Measurements from ENCODE around the gene B3GAT1.

B3GAT1 gene

DNA sequence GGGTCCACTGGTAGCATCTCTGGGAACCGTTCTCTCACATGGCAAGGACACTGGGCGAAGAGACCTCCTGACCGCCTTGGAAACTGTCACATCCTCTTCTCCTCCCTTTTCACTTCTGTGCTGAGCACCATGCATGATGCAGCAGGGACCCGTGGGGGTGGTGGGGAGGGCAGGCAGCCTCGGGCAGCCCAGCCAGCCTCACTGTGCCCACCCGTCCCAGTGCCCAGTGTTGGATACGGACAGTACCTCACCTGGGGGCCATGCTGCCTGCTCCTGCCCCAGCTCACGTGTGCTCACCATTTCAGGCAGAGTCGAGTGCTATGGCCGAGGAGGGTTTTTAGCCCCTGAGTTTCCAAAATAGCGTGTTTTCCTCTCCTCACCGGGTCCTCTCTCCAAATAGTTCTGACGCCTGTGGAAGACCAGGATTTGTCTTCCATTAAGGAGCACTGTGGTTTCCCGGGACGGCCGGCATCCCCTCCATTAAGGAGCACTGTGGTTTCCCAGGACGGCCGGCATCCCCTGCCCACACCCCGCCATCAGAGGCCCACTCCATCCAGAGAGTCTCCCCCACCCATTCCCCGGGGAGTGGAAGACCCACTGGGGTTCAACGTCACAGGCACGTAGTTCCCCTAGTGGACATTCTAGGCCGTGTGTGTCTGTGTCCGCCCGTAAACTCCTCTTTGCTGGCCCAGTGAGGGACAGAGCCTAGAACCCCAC, 22.4 kb downstream of the B3GAT1 start:
- no peak for DNase-seq

DNA sequence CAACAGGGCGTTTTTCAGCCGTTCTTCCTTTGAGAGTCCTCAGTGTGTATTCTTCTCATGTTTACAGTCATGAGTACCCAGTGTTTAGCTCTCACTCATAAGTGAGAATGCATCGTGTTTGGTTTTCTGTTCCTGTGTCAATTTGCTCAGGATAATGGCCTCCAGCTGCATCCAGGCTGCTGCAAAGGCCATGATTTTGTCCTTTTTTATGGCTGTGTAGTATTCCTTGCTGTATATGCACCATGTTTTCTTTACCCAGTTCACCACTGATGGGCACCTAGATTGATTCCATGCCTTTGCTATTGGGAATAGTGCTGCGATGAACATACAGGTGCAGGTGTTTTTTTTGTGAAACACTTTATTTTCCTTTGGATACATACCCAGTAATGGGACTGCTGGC, 23.5 kb downstream of the B3GAT1 start:
- DNase-seq = no peak

DNA sequence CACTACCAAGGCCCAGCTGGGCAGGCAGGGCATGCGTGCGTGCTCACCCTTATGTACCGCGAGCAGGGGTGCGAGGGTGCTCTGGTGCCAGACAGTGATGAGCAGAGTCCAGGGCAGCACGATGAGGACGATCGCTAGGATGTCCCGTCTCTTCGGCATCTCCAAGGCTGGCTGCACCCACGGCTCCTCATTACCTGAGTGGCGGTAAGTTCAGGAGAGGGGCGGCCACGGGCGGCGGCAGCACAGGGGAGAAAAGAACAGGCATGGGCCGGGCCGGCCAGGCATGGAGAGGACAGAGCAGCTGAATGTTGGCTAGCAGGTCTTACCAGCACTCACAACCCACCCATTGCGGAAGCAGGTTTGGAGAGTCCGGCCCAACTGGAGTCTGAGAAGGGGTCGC, 24.5 kb downstream of the B3GAT1 start:
- DNase-seq = no peak

DNA sequence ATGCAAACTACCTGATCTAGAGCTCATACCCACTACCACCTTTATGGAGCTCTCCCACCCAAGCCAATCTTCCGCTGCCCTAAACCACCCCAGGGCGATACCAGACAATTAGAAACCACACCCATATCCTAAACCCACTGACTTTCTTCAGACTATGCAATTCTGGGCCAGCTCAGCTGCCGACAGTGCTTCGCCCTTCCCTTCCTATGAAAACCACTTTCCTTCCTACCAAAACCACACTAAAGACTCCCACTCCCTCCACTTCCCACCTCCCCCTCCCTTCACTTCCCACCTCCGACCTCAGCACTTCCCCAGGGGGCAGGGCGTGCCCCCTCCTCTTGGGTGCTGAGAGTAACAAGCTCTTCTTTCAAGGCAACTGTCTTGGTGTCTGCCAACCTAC, 25.1 kb downstream of the B3GAT1 start:
- no peak for DNase-seq

DNA sequence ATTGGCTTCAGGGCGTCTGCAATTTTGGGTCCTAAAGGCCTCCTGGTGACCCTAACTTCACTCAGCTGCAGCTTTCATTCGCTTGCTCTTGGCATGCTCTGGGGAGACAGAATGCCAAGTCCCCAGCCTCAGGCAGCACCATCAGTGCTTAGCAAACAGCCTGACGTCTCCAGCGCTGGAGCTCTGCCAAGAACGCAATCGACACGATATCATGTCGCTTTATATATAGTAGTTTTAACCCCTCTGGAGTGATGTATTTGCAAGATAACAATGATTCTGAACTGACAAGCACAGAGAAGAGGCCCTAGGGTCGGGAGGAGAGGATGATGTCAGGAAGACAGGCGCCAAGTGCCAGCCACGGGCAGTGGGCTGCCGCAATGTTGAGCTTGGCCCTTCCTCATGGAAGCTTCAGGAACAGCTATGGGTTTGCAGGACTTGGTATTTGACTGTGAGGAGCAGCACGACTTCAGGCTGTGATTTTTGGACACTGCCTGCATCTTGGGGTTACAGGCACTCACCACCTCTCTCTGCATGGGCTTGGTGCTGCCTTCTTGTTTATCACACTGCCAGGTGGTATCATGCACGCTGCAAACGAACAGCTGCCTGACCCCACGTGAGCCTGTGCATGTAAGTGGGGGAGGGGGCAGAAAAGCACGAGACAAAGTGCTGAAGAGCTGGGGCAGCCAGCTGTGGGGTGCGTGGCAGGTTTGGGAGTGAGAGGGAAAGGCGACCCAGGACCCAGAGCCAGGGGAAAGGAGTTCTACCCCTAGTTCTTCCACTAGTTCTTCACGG, 26.1 kb downstream of the B3GAT1 start:
- no peak for DNase-seq

DNA sequence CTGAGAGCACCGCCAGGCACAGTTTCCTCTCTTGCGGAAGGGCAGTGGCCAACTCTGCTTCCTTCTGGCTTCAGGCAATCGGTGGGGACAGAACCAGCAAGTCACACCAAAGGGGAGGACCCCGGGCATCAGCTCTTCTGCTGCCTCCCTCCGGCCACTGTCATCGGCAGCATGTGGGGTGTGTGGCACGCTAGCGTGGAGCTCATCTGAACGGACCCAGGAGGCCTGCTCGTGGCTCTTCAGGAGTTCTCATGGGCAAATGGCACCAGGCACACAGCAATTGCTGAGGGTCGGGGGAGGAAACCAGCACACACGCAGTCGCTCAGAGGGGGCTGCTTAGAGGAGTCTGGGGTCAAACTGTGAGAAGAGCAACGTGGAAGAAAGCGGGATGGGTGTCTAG, 26.9 kb downstream of the B3GAT1 start:
- DNase-seq = no peak

DNA sequence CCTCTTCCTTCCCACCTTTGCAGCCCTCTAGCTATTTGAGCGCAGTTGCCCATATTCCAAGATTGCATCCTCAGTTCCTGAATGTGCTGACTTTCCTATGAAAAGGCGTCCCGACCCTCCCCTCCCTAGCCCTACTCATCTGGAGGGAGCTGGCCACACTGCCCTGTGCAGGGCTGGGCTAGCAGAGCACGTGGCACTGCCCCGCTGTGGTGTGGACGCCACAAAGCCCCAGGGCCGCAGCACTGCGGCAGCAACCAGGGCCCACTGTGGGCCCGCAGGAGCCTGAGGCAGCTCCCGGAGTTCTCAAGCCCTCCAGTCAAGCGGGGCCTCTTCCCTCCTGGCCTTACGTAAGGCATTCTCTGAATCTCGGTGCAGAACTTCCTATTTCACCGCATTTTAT, 27.6 kb downstream of the B3GAT1 start:
- no peak for DNase-seq

DNA sequence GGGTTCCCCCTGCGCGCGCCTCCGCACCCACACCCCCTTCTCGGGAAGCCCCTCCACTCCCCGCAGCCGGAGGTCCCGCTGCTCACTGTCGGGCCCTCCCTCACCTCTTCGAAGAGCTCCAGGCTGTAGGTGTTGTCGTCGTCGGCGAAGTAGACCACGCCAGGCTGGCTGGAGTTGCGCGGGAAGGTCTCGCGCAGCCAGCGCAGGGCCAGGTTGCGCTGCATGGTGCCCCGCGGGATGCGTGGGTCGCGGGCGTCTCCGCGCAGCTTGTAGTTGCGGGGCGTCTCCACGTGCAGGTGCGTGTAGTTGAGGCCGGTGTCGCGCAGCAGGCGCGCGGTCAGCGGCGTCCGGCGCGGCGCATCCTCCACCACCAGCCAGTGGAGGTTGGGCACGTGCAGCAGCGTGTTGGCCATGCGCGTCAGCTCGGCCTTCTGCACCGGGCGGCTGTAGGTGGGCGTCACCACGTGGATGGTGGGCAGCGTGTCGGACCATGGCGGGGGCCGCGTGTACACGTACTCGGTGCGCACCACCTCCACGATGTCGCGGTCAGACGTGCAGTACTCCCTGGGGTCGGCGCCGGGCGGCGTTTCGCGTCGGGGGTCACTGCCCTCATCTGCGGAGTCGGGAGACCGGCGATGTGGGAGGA, 28.3 kb downstream of the B3GAT1 start:
- DNase-seq = no peak

DNA sequence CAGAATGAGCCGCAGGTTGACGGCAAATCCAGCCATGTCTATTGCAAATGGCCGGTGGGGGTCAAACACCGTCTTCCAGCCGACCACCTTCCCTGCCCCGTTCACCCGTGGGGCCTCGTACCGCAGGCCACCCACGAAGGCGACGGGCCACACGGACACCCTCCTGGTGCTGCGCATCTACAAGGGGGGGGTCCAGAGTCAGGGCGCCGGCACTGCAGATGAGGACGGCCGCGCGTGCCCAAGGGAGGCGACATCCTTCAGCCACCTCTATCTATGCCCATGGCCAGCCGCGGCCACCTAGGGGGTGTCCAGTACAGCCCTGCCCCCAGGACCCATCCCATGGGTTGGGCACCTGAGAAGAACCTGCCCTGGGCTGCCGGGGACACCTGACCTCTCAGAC, 29.2 kb downstream of the B3GAT1 start:
- DNase-seq = no peak

DNA sequence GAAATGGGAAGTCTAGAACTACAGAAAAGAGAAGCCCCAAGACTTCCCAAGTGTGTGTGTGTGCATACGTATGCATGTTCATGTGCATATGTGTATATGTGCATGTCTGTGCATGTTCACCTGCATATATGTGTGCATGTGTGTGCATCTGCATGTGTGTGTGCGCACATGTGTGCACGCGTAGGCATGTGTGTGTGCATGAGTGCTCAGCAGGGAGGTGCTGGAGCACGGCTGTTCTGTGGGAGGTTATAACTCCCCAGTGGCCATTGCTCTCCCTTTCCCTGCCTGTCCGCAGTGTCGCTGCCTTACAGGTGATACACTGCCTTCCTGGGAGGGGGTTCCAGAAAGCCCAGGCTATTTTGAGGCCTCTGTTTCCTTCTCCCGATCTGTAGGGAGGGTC, 29.8 kb downstream of the B3GAT1 start:
- DNase-seq = no peak

DNA sequence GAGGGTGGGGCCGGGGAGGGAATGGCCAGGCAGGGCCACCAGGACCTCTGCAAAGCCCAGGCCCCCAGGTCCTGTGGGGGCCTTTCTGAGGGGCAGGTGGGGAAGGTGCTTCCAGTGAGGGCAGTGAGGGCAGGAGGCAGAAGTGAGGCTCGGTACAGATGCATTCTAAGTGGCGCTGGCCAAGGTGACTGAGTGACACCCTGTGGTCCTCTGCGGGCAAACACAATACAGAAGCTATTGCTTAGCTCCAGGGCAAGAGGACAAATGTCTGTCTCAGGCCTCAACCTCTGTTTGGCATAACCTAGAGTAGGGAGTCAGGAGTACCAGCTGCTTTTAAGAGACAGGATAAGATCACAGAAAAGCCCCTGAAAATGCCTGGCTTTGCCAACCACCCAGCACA, 31.3 kb downstream of the B3GAT1 start:
- no peak for DNase-seq

DNA sequence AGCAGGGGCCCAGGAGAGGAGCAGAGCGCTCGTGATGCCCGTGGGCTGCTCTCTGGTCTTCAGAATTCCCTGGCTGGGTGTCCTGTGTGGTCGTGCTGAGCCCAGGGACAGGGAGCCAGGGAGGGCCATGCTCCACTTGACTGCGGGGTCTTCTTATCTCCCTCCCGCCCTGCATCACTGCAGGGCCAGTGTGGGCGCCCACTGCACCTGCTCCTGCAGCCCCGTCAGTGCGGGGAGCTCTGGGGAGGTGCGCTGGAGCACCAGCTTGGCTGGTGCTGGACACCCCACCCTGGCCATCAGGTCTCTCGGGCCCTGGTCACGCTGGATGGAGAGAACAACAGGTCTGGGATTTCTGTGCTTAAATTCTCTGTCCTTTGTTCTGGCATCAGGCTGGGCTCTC, 31.8 kb downstream of the B3GAT1 start:
- no peak for DNase-seq

DNA sequence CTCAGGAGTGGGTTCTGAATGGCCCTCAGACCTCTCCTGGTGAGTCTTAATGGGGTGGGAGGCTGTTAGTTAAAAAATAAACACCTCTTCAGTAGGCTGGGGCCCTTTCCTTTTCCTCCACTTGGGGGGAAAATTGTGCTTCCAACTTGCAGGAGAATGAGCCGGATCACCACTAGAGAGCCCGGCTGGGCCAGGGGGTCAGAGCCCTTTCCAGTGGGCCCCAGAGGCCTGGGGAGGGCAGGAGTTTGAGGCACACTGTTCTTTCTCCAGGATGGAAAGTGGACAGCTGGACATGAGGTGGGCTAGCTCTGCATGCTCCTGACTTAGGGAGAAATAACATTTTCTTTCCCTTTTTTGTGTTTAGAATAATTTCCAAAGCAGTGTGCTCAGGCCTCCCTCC, 32.8 kb downstream of the B3GAT1 start:
- no peak for DNase-seq

DNA sequence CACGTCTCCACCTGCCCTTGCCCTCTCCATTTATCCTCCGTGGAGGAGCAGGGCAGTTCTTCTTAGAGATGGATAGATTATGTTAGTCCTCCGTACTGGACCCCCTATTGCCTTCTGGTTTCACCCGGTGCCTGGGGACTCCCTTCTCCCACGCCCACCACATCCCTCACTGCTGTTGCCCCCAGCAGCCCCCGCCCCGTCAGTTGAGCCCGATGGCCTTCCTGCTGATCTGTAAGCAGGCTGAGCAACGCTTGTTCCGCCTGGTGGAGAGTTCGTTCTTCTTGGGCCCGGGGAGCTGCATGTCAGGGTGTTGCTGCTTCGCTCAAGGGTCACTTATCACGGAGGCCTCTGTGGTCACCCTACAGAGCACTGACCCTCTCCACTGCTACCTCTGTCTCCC, 34.2 kb downstream of the B3GAT1 start:
- DNase-seq = no peak

DNA sequence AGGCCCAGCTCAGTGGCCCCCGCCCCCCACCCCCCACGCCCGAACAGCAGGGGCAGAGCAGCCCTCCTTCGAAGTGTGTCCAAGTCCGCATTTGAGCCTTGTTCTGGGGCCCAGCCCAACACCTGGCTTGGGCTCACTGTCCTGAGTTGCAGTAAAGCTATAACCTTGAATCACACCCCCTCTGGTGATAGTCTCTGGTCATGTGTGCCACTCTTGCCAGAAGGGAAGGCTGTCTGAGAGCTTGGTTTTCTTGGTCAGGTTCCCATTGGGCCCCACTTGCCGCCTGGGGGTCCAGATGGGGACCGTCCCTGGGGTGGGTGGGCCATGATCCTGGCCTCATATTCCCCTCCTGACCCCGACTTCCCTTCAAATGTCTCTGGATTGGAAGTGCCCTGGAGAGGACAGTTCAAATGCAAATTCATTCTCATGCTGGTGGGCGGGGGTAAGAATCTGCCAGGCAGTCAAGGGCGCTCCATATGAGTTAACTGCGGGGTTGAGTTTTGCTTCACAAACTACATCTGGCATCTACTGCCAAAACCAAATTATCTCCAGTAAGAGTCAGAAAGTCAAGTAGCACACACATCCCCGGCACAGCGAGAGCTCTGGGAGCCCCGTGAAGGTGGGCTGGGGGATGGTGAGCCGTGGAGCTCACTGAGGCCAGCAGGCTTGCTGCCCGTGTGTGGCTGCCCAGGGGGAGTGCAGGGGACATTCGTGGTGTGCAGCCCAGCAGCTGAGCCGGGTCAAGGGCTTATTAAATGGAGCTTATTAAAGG, 35.7 kb downstream of the B3GAT1 start:
- no peak for DNase-seq

DNA sequence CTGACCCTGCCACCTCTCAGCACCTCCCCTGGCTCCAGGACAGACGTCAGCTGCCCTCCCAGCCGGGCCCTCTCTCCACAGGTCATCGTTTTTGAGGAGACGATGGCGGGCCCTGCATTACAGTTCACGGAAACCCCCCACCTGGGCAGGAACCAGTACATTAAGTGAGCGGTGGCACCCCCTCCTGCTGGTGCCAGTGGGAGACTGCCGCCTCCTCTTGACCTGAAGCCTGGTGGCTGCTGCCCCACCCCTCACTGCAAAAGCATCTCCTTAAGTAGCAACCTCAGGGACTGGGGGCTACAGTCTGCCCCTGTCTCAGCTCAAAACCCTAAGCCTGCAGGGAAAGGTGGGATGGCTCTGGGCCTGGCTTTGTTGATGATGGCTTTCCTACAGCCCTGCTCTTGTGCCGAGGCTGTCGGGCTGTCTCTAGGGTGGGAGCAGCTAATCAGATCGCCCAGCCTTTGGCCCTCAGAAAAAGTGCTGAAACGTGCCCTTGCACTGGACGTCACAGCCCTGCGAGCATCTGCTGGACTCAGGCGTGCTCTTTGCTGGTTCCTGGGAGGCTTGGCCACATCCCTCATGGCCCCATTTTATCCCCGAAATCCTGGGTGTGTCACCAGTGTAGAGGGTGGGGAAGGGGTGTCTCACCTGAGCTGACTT, 37.0 kb downstream of the B3GAT1 start:
- DNase-seq = no peak

DNA sequence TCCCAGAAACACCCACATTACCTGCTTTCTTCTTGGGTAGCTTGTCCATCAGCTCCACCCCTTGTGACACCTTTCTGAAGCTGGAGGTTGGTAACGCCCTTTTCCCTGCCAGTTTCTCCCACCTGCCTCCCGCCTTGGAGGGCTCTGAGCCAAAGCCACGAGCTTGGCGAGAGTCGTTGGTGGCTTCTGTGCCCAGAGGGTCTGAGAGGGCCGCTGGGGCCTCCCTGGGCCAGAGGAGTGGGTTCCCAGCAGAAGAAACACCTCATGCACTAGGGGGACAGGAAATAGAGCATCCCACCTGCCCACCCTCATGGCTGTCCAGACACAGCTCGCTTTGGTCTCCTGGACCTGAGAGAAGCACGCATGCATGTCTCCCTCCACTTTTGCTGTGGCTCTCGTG, 37.9 kb downstream of the B3GAT1 start:
- no peak for DNase-seq

DNA sequence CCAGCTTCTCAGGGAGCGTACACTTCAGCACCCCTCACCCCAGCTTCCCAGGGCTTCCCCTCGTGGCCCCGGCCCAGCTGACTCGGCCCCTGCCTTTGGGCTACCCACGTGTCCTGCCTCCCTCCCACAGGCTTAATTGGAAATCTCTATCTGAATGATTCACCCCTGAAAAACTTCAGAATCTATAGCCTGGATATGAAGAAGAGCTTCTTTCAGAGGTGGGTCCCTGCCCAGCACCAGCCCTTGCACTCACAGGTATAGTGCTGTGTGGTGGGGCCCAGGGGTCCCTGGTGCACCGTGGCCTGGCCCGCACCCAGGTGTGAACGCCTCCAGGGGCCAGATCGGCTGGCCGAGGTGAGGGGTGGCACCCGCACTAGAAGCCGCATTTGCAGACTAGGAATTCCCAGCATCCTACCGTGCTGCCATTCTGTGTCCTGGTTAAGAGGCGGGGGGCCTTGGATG, 38.4 kb downstream of the B3GAT1 start:
- DNase-seq = no peak

DNA sequence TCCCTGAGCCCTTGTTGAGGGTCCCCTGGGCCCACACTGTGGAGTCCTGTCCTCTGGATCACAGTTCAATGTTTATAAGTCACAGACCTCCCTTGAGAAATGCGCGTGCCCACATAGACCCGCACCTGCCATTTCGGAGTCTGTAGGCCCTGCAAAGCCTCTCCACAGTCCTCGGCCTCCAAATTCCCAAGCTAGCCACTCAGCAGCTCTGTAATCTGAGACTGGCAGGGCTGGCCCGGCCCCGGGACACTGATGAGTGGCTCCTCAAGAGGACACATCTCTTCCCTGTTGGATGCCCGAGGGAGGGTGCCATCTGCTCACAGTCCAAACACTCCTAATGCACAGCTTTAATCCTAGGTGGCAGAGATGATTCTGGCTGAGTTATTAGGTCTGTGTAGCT, 39.1 kb downstream of the B3GAT1 start:
- DNase-seq = no peak

DNA sequence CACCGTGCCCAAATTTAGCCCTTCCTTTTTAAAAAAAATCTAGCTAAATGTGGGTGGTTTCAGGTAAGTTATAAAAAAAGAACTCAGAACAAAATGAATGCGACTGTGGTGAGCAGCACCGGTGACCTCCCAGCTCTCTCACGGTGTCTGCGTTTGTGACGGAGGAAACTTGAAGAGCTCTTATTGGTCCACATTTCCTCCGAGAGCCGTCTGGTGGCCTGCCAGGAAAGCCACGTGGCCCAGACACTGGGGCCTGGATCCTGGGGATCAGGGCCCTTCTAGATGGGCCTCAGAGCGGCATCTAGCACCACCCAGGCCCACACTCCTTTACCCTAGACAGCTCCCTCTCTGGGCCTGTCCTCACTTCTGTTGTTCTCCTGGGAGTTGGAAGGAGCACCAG, 39.5 kb downstream of the B3GAT1 start:
- DNase-seq = no peak

DNA sequence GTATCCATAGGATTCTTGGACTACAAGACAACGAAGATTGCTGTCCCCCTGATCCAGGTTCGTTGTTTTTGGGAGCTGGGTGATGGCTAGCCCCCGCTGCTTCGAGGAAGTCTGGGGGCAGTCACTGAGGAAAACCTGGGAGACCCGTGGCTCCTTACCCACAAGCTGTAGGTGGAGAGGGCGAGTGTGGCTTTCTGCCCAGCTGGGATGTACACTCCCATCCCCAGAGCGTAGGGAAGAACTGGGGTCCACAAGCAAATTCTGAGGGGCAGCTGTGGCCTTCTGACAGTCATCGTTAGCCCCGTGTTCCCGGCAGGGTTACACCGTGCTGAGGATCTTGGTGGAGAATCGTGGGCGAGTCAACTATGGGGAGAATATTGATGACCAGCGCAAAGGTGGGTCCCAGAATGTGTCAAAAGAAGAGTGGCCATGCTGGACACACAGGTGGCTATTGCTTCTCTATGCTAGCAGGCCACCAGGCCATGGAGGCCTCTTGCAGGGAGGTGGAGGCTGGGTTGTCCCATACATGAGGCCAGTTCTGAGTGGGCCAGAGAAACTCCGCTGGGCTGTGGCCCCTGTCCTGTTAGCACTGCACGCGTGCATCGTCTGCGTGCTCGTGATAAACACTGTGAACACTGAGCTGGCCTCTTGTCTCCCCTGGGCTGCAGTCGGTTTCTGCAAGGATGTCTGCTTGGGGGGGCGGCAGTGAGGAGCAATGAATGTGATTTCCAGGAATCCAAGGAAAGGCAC, 40.4 kb downstream of the B3GAT1 start:
- DNase-seq = no peak

All from activated CD4-positive, alpha-beta T cell treated with anti-CD3 and anti-CD28 coated beads, Interleukin-2, Interleukin-6, amounts not matched to agents 100 ng/mL and 50 ng/mL, durations not matched to agents 16 hours and 8 hours (primary cell).